Gastrocnemius medialis (tissue), 4 donors: ENCODE results near the gene SAYSD1.

Source experiments
- POLR2A ChIP-seq, 2 donors: fragments of 450-650 bp; IDR thresholded peaks; one replicate each; pipeline ENCODE4 v1.6.1; 2017; ENCODE audit warnings: antibody characterized with exemption in 2 of 2, mild to moderate bottlenecking in 2 of 2, moderate library complexity in 2 of 2
- TF ChIP-seq, protein P1 (sequence below), 5 experiments: fragments of 450-650 bp in 3 of 5; fragments of 200-600 bp in 2 of 5; sonication (generic) in 2 of 5; IDR thresholded peaks in 4 of 5; conservative IDR thresholded peaks in 1 of 5; 1 replicate in 4 of 5; 2 replicates in 1 of 5; pipeline ENCODE4 v1.5.1; 2016 to 2019; ENCODE audit warnings: antibody characterized with exemption in 5 of 5, mild to moderate bottlenecking in 3 of 5, moderate library complexity in 3 of 5

DNA sequence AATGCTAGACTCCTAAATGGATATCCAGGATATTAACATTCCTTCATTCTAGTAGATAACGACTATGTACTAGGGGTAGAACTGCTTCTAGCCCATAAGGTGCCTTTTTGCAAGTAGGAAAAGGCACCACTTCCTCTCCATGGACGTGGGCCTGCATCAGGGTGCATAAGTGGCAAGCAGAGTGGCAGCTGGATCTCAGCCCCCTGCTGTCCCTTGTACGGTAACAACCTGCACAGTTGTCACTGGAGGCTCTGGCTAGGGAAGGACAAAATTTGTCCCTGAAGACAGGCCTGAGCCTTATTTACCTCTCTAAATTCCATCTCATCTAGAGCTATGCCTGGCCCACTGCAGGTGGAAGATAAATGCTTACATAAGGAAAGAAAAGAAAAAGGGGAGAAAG, 42.5 kb upstream of the SAYSD1 start:
- TF ChIP-seq, protein P1, sequence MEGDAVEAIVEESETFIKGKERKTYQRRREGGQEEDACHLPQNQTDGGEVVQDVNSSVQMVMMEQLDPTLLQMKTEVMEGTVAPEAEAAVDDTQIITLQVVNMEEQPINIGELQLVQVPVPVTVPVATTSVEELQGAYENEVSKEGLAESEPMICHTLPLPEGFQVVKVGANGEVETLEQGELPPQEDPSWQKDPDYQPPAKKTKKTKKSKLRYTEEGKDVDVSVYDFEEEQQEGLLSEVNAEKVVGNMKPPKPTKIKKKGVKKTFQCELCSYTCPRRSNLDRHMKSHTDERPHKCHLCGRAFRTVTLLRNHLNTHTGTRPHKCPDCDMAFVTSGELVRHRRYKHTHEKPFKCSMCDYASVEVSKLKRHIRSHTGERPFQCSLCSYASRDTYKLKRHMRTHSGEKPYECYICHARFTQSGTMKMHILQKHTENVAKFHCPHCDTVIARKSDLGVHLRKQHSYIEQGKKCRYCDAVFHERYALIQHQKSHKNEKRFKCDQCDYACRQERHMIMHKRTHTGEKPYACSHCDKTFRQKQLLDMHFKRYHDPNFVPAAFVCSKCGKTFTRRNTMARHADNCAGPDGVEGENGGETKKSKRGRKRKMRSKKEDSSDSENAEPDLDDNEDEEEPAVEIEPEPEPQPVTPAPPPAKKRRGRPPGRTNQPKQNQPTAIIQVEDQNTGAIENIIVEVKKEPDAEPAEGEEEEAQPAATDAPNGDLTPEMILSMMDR (IDR thresholded peaks at IDR 0.05 in 4 of 5, conservative IDR thresholded peaks at IDR 0.05 in 1 of 5) = no peak
- no peak for TF ChIP-seq POLR2A (IDR thresholded peaks at IDR 0.05)
